Erythroblast (primary cell): ENCODE measurements around the gene DEPDC5.
A peak's percentile ranks its signal among the peaks of the same experiment; 100 is the strongest.
"Not testable (repeated sequence)": the region's sequence is repeated elsewhere in the genome, so short reads cannot be mapped to it uniquely, and the experiment has no call there.

Experiments
- DNase-seq, 2 experiments: peaks; one replicate each; lab custom pipeline; 2025; lab: John Stamatoyannopoulos, UW
- GATA1 ChIP-seq: IDR thresholded peaks from 2 replicates; pipeline ENCODE4 v1.6.1; 2011; ENCODE audit warnings: low read depth, mild to moderate bottlenecking, control low read depth, low read length, moderate library complexity
- POLR2A ChIP-seq: IDR thresholded peaks from 2 replicates; pipeline ENCODE4 v1.6.1; 2011; ENCODE audit warnings: mild to moderate bottlenecking, low read length

Gene DEPDC5

GRCh38 chr22:31753634-31754501 is at the start of gene DEPDC5:
Gene DEPDC5, plus strand, starts transcription at chr22:31754019. Its CDS starts 903 bp downstream, at chr22:31754922.
- peak; percentile 96 to 98 for DNase-seq
- TF ChIP-seq GATA1 (no peak), POLR2A (peak; percentile 92)

- DNase-seq = no peak
- TF ChIP-seq GATA1 (no peak), POLR2A (no peak)
Measured at GRCh38 chr22:31707519-31707918, 46.3 kb upstream of the DEPDC5 start.

- DNase-seq = not testable (repeated sequence)
Measured at GRCh38 chr22:31711226-31711625, 42.6 kb upstream of the DEPDC5 start.

- no peak for TF ChIP-seq GATA1
- TF ChIP-seq POLR2A = no peak
- DNase-seq = no peak
Measured at GRCh38 chr22:31715147-31715778, 38.6 kb upstream of the DEPDC5 start.

GRCh38 chr22:31719850-31720471 is 33.9 kb upstream of the DEPDC5 start:
- TF ChIP-seq GATA1 (no peak), POLR2A (no peak)
- no peak for DNase-seq

GRCh38 chr22:31723723-31724122 is 30.1 kb upstream of the DEPDC5 start:
- DNase-seq = no peak
- TF ChIP-seq POLR2A (no peak), GATA1 (no peak)

GRCh38 chr22:31726692-31727091 is 27.1 kb upstream of the DEPDC5 start:
- DNase-seq = no peak

GRCh38 chr22:31728857-31729256 is 25.0 kb upstream of the DEPDC5 start:
- TF ChIP-seq POLR2A = no peak
- no peak for TF ChIP-seq GATA1
- peak; percentile 45 to 70 for DNase-seq

More at GRCh38 chr22:31726692-31727091, 27.1 kb upstream of the DEPDC5 start:
- no peak for TF ChIP-seq POLR2A
- TF ChIP-seq GATA1 = no peak

GRCh38 chr22:31730344-31730711 is 23.5 kb upstream of the DEPDC5 start:
- DNase-seq = peak; percentile 19 to 26
- TF ChIP-seq POLR2A (no peak), GATA1 (no peak)

GRCh38 chr22:31732089-31732829 is 21.6 kb upstream of the DEPDC5 start:
- DNase-seq = no peak
- no peak for TF ChIP-seq GATA1
- TF ChIP-seq POLR2A = no peak

GRCh38 chr22:31733580-31734079 is 20.2 kb upstream of the DEPDC5 start:
- TF ChIP-seq POLR2A = no peak
- no peak for TF ChIP-seq GATA1

GRCh38 chr22:31734512-31734911 is 19.3 kb upstream of the DEPDC5 start:
- TF ChIP-seq POLR2A = no peak
- TF ChIP-seq GATA1 = no peak
- no peak for DNase-seq

More at GRCh38 chr22:31733580-31734079, 20.2 kb upstream of the DEPDC5 start:
- DNase-seq = no peak

GRCh38 chr22:31736458-31736857 is 17.4 kb upstream of the DEPDC5 start:
- DNase-seq = no peak
- TF ChIP-seq GATA1 (no peak), POLR2A (no peak)
